MCF 10A (cell line): ENCODE measurements around the gene PRPF38B. TPM values are rescaled to one million over a fixed set of nuclear protein-coding genes. Genes with fewer than 3 reads are reported as not detected.
A peak's percentile ranks its signal among the peaks of the same experiment; 100 is the strongest.

Source experiments
- BruUV-seq: library from RNA; stranded (reverse); fragments of 400-500 nt; replicated peaks from 2 replicates; lab custom pipeline; 2021; lab: Mats Ljungman, UMichigan
- CTCF ChIA-PET: fragments of 300-600 bp; sonication (Branson Sonifier 250); formaldehyde crosslinking; extraction: SDS; loops from one replicate; lab custom pipeline; 2021; ENCODE audit warnings: antibody characterized with exemption, inconsistent platforms; lab: Yijun Ruan, JAX
- POLR2A ChIA-PET: fragments of 300-600, 350-650 bp; sonication (Branson Sonifier 250); formaldehyde crosslinking; extraction: SDS; loops from one replicate; lab custom pipeline; 2020; ENCODE audit warnings: antibody characterized with exemption, inconsistent platforms; lab: Yijun Ruan, JAX
- DNase-seq: peaks from one replicate; pipeline ENCODE4 v3.0.0-alpha.2; 2018; ENCODE audit not compliant: unreplicated experiment
- H3K27ac Mint-ChIP-seq: one replicate; pipeline ENCODE4 v1.8.0; 2022; ENCODE audit warnings: mild to moderate bottlenecking, low read depth, mixed read lengths; ENCODE audit not compliant: unreplicated experiment
- H3K27me3 Mint-ChIP-seq: one replicate; pipeline ENCODE4 v1.8.0; 2022; ENCODE audit warnings: mixed read lengths; ENCODE audit not compliant: insufficient read depth, unreplicated experiment
- H3K36me3 Mint-ChIP-seq: one replicate; pipeline ENCODE4 v1.8.0; 2022; ENCODE audit warnings: mild to moderate bottlenecking, moderate library complexity, mixed read lengths; ENCODE audit not compliant: insufficient read depth, unreplicated experiment
- H3K4me1 Mint-ChIP-seq: one replicate; pipeline ENCODE4 v1.8.0; 2022; ENCODE audit warnings: mixed read lengths; ENCODE audit not compliant: insufficient read depth, unreplicated experiment
- H3K4me3 Mint-ChIP-seq: one replicate; pipeline ENCODE4 v1.8.0; 2022; ENCODE audit warnings: mild to moderate bottlenecking, moderate library complexity, mixed read lengths; ENCODE audit not compliant: unreplicated experiment
- H3K9me3 Mint-ChIP-seq: one replicate; pipeline ENCODE4 v1.8.0; 2022; ENCODE audit warnings: mixed read lengths; ENCODE audit not compliant: unreplicated experiment
- CTCF ChIP-seq: fragments of 200-600 bp; IDR thresholded peaks from one replicate; pipeline ENCODE4 v1.8.0; 2022; ENCODE audit warnings: antibody characterized with exemption, mild to moderate bottlenecking; ENCODE audit not compliant: unreplicated experiment
- intact Hi-C: fragments of 100-400 bp; cut with micrococcal nuclease; formaldehyde crosslinking; loops from 2 replicates; pipeline ENCODE4 v1.14.1; 2022
- total RNA-seq: library from RNA; stranded (reverse); gene quantifications from 2 replicates; pipeline ENCODE4 v1.2.3, GENCODE V29; 2022

The PRPF38B gene
- total RNA-seq, 1 experiment from 2014 or later: 65.3 TPM

DNA sequence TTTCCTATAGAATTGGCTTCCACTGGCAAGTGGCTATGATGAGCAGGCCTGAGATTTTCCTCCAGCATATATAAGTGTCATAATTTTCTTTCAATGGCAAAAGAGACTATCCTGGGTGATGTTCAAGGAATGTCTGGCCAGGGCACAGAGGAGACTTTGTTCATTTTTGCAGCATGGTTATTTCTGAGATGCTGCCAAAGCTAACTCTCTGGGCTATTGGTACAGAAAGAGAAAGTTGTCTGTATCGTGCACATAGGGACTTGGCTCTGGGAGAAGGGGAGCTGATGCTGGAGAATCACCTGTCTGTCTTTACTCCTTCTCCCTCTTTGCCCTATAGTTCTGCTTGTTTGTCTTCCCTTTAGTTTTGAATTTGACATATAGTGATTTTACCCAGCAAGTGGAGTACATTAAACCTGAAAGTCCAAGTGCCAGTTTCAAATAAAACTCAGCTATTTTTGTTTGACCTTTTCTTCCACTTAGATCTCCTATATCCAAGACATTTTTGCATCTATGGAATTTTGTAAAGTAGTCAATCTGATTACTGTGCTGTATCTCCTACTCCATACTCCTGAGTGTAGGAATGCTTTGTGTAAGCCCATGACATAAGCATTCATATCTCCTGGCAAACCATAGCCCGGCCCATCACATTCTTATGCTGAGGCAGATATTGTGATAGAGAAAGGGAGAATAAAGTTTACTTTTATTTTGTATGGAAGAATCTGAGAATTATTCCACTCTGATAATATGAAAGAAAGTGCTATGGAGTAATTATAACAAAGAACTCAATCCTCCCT is 24.5 kb downstream of the PRPF38B start:
- H3K4me1 Mint-ChIP-seq: peaks cover 17% of the 10 kb centered on the region
- no peak for DNase-seq
- TF ChIP-seq CTCF: no peak
- BruUV-seq: no TSS peak
- H3K36me3 Mint-ChIP-seq: no peaks in the 10 kb centered on the region
- H3K4me3 Mint-ChIP-seq: no peak overlapping the region
- no peak overlapping the region for H3K27ac Mint-ChIP-seq
- ChIA-PET POLR2A (interaction anchor here (0.9 to 9.6 kb wide), 5 partner anchors 8 to 30 kb away, joined by 4 to 73 read pairs (median 5); partner anchors contain the start of genes PRPF38B and STXBP3), CTCF (interaction anchor here (0.6 to 1.3 kb wide), 2 partner anchors 11 to 172 kb away, joined by 3 to 5 read pairs; no protein-coding TSS in a partner anchor)
- intact Hi-C loops: no loop called here
- H3K9me3 Mint-ChIP-seq: no peaks in the 10 kb centered on the region
- no peaks in the 10 kb centered on the region for H3K27me3 Mint-ChIP-seq

DNA sequence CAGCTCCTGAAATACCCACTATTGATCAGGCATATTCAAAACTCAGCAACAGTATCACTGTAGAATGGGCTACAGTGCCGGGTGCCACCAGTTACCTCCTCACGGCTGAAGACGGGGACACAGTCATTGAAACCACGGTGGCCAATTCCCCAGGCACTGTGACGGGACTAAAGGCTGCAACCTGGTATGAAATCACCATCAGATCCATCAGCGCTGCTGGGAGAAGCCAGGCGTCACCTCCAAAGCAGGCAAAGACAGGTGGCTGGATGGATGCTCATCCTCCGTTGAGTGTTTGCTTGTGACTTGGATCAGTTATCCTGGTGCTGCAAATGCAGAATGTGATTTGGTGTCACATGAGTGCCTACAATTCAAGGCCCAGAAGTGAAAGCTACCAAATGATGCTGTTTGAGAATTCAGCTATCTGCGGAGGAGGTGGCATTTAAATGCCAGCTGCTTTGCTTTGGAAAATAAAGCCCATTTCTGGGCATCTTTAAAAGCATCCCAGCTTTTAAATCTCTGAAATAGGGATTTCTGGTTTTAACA is 25.7 kb downstream of the PRPF38B start:
- intact Hi-C loops: no loop called here
- H3K4me1 Mint-ChIP-seq: peaks cover 17% of the 10 kb centered on the region
- no peak overlapping the region for H3K4me3 Mint-ChIP-seq
- BruUV-seq: no TSS peak
- no peaks in the 10 kb centered on the region for H3K27me3 Mint-ChIP-seq
- no peak overlapping the region for H3K27ac Mint-ChIP-seq
- peaks cover 4% of the 10 kb centered on the region for H3K36me3 Mint-ChIP-seq
- TF ChIP-seq CTCF: no peak
- ChIA-PET POLR2A (interaction anchor here (0.9 to 9.6 kb wide), 4 partner anchors 10 to 29 kb away, joined by 4 to 73 read pairs (median 5); partner anchors contain the start of genes PRPF38B and STXBP3), CTCF (interaction anchor here (1.3 kb wide), 1 partner anchor 12 kb away, joined by 5 read pairs; no protein-coding TSS in a partner anchor)
- no peaks in the 10 kb centered on the region for H3K9me3 Mint-ChIP-seq
- no peak for DNase-seq

DNA sequence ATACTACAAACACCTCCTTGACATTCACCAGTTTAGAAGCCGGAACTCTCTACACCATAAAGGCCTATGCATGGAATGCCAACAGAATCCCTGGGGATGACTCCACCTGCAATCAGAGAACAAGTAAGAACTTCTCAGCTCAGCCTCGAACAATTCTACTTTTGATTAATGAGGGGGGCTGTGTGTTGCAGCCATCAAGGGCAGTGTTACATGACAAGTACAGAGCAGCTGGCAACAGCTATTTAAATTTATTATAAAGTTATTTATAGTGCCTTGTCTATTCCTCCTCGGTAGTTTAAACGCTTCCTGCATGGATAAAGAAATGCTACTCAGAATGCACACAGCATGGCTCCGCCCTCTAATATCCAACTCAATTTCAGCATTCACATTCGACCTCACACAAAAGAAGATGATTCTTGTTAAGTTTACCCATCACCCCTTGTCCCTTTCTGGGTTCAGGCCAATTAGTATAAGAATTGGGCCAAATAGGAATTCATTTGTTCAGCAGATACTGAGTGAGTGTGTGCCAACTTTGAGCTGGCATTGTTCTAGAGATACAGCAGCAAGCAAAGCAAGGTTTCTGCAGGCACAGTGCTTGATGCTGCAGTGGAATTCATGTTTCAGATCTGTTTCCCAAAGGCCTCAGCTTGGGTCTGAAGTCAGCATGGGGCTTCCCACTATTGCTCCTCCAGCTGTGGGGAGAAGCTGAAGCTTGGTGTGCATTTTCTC is 27.0 kb downstream of the PRPF38B start:
- CTCF ChIA-PET: interaction anchor here (0.6 to 2.1 kb wide), 5 partner anchors 9 to 1241 kb away, joined by 3 to 9 read pairs (median 5); no protein-coding TSS in a partner anchor
- H3K36me3 Mint-ChIP-seq: peaks cover 4% of the 10 kb centered on the region
- TF ChIP-seq CTCF: no peak
- peaks cover 17% of the 10 kb centered on the region for H3K4me1 Mint-ChIP-seq
- H3K9me3 Mint-ChIP-seq: no peaks in the 10 kb centered on the region
- no peak for DNase-seq
- H3K27me3 Mint-ChIP-seq: no peaks in the 10 kb centered on the region
- H3K4me3 Mint-ChIP-seq: no peak overlapping the region
- intact Hi-C loops: no loop called here
- POLR2A ChIA-PET: interaction anchor here (1.0 to 9.6 kb wide), 7 partner anchors 10 to 28 kb away, joined by 4 to 73 read pairs (median 12); partner anchors contain the start of genes PRPF38B and STXBP3
- H3K27ac Mint-ChIP-seq: peak overlapping the region; percentile 78
- BruUV-seq: no TSS peak
